DOHH2 (cell line): ENCODE results near the gene NCKAP5.

Experiments
- CTCF ChIP-seq: fragments of 200-600 bp; sonication (generic); IDR thresholded peaks from one replicate; pipeline ENCODE4 v1.5.1; 2014; ENCODE audit warnings: antibody characterized with exemption, mild to moderate bottlenecking, low read depth, low read length; ENCODE audit not compliant: poor library complexity, severe bottlenecking
- EZH2phosphoT487 ChIP-seq: fragments of 200-600 bp; sonication (generic); IDR thresholded peaks from 2 replicates; pipeline ENCODE4 v1.6.1; 2017; ENCODE audit warnings: borderline replicate concordance, mild to moderate bottlenecking, antibody characterized with exemption, low read length, moderate library complexity, mixed read lengths

DNA sequence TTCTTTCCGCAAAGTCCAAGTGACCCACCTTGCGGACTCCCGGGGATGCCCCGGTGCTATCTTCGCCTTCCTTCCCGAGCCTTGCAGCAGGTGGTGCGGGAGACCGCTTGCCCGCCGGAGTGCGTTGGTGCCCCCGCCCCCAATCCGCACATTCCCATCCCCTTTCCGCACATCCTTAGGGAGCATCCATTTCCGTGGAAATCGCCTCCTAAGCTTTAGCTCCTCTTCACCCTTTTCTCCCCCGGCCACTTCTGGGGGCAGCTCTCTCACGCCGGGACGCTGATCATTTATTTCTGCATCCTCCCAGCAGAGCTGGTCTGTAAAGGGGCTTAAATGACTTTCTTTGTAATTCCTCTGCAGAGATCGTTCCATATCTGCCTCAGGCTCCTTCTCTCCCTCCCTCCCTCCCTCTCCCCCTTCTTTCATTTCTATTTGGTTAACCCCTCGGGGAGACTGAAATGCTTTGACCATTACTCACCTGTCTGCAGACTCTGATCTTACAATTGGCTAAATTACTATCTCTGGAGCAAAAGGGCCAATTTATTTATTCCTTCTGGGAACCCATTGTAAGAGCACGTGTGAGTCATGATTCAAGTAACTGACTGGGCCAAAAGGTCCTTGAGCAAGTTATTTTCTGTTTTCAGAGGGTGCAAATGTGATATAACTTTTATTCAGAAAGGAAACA, 897.0 kb downstream of the NCKAP5 start:
- TF ChIP-seq CTCF (no peak), EZH2phosphoT487 (no peak)
